Neutrophil (primary cell): ENCODE results near the gene MSTO1.
"Not testable (repeated sequence)": the region's sequence is repeated elsewhere in the genome, so short reads cannot be mapped to it uniquely, and the experiment has no call there.

Source experiments
- H3K27ac ChIP-seq: fragments of 200-600 bp; sonication (generic); 2 replicates; pipeline ENCODE4 v1.5.1; 2016; ENCODE audit warnings: mild to moderate bottlenecking, moderate library complexity
- H3K27me3 ChIP-seq: fragments of 200-600 bp; sonication (generic); 2 replicates; pipeline ENCODE4 v1.6.0; 2016; ENCODE audit warnings: mild to moderate bottlenecking
- H3K36me3 ChIP-seq: fragments of 200-600 bp; sonication (generic); 2 replicates; pipeline ENCODE4 v1.5.1; 2017
- H3K4me1 ChIP-seq, 2 experiments: fragments of 200-600 bp in 1 of 2; sonication (generic) in 1 of 2; 1 replicate in 1 of 2; 2 replicates in 1 of 2; pipeline versions ENCODE4 v1.5.1 to v1.6.1; 2013 to 2016; ENCODE audit warnings: low read depth in 1 of 2, low read length in 1 of 2, mild to moderate bottlenecking in 1 of 2, moderate library complexity in 1 of 2; ENCODE audit not compliant: control insufficient read depth in 1 of 2, insufficient read depth in 1 of 2
- H3K4me3 ChIP-seq, 2 experiments: fragments of 200-600 bp in 1 of 2; sonication (generic) in 1 of 2; 1 replicate in 1 of 2; 2 replicates in 1 of 2; pipeline ENCODE4 v1.5.1; 2013 to 2016; ENCODE audit warnings: low read depth in 1 of 2, low read length in 1 of 2, mild to moderate bottlenecking in 1 of 2, moderate library complexity in 1 of 2
- H3K9me3 ChIP-seq: fragments of 200-600 bp; sonication (generic); 2 replicates; pipeline ENCODE4 v1.5.1; 2016
- TF ChIP-seq, protein P1 (sequence below): fragments of 200-600 bp; sonication (generic); IDR thresholded peaks from 2 replicates; pipeline ENCODE4 v1.5.1; 2016; ENCODE audit warnings: antibody characterized with exemption

Gene MSTO1

DNA sequence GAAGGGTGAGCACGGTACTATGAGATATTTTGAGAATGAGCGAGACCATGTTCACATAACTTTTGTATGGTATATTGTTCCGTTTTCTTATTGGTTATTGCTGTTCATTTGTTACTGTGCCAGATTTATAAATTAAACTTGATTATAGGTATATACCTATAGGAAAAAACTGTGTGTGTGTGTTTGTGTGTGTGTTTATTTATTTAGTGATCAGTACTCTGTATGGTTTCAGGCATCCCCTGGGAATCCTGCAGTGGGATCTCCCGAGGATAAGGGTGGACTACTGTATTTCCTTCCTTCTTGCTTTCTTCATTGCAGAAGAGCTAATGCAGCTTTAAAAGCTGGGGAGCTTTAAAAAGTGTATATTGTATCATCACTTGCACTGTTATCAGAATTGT is 39.4 kb upstream of the MSTO1 start:
- H3K27me3 ChIP-seq = no peaks in the 10 kb centered on the region
- H3K4me3 ChIP-seq = no peak overlapping the region
- no peaks in the 10 kb centered on the region for H3K9me3 ChIP-seq
- TF ChIP-seq, protein P1, sequence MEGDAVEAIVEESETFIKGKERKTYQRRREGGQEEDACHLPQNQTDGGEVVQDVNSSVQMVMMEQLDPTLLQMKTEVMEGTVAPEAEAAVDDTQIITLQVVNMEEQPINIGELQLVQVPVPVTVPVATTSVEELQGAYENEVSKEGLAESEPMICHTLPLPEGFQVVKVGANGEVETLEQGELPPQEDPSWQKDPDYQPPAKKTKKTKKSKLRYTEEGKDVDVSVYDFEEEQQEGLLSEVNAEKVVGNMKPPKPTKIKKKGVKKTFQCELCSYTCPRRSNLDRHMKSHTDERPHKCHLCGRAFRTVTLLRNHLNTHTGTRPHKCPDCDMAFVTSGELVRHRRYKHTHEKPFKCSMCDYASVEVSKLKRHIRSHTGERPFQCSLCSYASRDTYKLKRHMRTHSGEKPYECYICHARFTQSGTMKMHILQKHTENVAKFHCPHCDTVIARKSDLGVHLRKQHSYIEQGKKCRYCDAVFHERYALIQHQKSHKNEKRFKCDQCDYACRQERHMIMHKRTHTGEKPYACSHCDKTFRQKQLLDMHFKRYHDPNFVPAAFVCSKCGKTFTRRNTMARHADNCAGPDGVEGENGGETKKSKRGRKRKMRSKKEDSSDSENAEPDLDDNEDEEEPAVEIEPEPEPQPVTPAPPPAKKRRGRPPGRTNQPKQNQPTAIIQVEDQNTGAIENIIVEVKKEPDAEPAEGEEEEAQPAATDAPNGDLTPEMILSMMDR = no peak
- H3K4me1 ChIP-seq = no peaks in the 10 kb centered on the region
- H3K36me3 ChIP-seq = no peaks in the 10 kb centered on the region
- H3K27ac ChIP-seq = no peak overlapping the region

DNA sequence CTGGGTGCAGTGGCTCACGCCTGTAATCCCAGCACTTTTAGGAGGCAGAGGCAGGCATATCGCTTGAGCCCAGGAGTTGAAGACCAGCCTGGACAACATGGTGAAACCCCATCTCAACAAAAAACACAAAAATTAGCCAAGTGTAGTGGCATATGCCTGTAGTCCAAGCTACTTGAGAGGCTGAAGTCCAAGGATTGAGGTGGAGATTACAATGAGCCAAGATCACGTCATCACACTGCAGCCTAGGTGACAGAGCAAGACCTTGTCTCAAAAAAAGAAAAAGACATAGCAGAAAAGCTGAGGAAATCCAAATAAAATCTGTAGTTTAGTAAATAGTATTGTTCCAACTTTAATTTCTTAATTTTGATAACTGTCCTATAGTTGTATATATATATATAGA is 35.9 kb upstream of the MSTO1 start:
- Histone ChIP-seq H3K9me3 (no peaks in the 10 kb centered on the region), H3K36me3 (no peaks in the 10 kb centered on the region), H3K4me3 (no peak overlapping the region), H3K27me3 (no peaks in the 10 kb centered on the region), H3K4me1 (no peaks in the 10 kb centered on the region), H3K27ac (no peak overlapping the region)
- TF ChIP-seq, protein P1 = no peak

DNA sequence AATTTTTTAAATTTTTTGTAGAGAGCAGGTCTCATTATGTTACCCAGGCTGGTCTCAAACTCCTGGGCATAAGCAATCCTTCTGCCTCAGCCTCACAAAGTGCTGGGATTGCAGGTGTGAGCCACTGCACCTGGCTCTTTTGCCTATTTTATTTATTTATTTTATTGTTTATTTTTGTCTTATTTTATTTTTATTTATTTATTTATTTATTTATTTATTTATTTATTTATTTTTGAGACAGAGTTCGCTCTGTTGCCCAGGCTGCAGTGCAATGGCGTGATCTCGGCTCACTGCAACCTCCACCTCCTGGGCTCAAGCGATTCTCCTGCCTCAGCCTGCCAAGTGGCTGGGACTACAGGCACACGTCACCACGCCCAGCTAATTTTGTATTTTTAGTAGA is 34.4 kb upstream of the MSTO1 start:
- H3K9me3 ChIP-seq = not testable (repeated sequence)

DNA sequence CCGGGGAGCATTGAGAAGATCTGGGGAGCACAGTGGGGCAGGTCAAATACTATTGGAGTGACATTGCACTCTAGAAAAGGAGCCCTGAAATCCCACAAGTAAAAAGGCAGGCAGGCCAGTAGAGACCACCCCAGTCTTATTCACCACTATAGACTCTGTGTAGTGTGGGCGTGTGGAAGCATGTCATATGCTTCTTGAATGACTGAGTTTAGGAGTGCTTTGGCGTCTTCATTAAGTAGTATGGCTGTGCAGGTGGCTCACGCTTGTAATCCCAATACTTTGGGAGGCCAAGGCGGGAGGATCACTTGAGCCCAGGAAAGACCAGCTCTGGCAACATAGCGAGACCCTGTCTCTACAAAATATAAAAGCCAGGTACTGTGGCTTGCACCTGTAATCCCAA is 26.2 kb upstream of the MSTO1 start:
- H3K4me3 ChIP-seq, H3K36me3 ChIP-seq, H3K27me3 ChIP-seq, H3K27ac ChIP-seq, H3K9me3 ChIP-seq, H3K4me1 ChIP-seq: not testable (repeated sequence)

More for the DNA sequence above, 34.4 kb upstream of the MSTO1 start:
- H3K4me3 ChIP-seq, H3K4me1 ChIP-seq, H3K27ac ChIP-seq, H3K36me3 ChIP-seq, H3K27me3 ChIP-seq: not testable (repeated sequence)

DNA sequence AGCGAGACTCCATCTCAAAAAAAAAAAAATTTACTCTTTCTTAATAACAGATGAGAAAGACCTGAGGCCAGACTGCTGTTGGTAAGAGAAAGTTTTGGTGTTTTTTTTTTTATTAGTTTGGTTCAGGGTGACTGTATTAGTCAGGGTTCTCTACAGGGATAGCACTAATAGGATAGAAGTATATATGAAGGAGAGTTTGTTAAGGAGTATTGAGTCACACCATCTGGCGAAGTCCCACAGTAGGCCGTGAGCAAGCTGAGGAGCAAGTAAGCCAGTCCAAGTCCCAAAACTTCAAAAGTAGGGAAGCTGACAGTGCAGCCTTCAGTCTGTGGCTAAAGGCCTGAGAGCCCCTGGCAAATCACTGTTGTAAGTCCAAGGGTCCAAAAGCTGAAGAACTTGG is 20.7 kb upstream of the MSTO1 start:
- H3K27me3 ChIP-seq, H3K9me3 ChIP-seq, H3K4me3 ChIP-seq, H3K27ac ChIP-seq, H3K4me1 ChIP-seq, H3K36me3 ChIP-seq: not testable (repeated sequence)

DNA sequence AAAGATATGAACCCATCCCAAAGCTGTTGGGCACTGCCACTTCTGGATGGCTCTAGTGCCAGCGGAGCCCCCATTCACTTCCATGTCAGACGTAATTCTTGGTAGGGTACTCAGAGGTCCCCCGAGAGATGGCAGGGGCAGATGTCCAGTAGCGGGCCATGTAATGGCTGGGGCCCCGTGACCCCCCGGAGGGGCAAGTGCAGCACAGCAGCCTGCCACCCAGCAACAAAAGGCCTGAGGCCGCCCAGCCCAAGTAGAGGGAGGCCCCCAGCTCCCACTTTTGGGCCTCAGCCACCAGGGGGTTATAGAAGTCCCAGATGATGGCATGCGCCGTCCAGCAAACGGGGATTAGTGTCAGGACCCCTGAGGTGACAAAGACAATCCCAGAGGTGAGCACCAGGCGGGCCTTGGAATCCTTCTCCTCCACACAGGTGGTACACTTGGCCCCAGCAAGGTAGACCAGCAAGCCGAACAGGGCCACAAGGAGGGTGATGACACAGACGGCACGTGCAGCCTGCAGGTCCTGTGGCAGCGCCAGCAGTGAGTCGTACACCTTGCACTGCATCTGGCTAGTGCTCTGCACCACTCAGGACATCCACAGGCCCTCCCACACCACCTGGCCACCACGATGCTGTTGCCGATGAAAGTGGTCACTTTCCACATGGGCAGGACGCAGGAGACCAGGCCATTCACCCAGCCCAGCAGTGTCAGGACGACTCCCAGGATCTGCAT is 19.3 kb upstream of the MSTO1 start:
- not testable (repeated sequence) for H3K4me3 ChIP-seq, H3K4me1 ChIP-seq, H3K27ac ChIP-seq, H3K27me3 ChIP-seq, H3K9me3 ChIP-seq, H3K36me3 ChIP-seq

DNA sequence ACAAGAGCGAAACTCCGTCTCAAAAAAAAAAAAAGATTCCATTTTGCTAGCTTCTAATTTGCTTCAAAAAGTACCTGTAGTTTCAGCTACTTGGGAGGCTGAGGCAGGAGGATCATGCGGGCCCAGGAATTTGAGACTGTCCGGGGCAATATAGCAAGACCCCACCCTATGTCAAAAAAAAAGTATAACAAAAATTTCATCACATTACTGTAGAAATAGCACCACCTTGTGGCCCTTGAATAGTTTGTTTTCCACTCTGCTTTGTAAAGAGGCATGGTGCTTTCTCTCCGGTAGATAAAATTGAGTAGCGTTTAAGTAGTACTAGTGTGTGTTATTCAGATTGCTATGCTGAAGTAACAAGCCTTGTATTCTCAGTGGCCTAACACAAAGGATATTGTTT is 18.2 kb upstream of the MSTO1 start:
- H3K27ac ChIP-seq = no peak overlapping the region
- peaks cover 0 to 4% of the 10 kb centered on the region in 2 experiments for H3K4me1 ChIP-seq
- H3K9me3 ChIP-seq = no peaks in the 10 kb centered on the region
- no peaks in the 10 kb centered on the region for H3K36me3 ChIP-seq
- no peaks in the 10 kb centered on the region for H3K27me3 ChIP-seq
- H3K4me3 ChIP-seq = no peak overlapping the region
- TF ChIP-seq, protein P1 = peak; percentile 52

DNA sequence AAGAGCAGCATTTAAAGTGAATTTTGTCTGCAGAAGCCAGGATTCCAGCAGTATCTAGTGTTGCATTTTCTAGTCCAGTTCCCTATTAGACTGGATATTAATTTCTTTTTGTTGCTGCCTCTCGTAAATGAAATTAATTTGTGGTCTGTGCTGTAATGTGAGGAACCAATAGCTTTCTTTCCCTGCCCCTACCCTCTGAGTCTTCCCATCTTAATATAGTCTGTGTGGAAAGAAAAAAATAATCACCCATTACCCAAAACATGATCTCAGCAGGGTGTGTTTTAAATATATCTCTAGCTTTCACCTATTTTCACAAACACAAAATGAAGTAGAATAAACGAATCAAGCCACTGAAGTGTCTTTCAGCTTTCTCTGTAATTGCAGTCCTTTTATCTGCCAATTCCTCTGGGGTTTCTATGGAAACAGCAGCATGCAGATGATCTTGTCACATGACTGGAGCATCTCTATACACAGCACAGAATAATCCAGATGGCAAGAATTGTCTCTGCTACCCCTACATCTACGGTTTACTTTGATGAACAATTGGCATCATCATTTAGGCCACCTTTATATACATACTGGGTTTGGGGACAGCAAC is 14.0 kb upstream of the MSTO1 start:
- H3K36me3 ChIP-seq, H3K27ac ChIP-seq, H3K4me1 ChIP-seq, H3K9me3 ChIP-seq, H3K4me3 ChIP-seq: not testable (repeated sequence)
- H3K27me3 ChIP-seq = peaks cover 18% of the 10 kb centered on the region
